Heart left ventricle (tissue), 16 donors: ENCODE measurements around the gene ARHGAP10. TPM values are rescaled to one million over a fixed set of nuclear protein-coding genes. Genes with fewer than 3 reads are reported as not detected.

Experiments
- ATAC-seq, 4 donors: fragments of 200-7000 bp; cut with Tn5 transposase; one replicate each; pipeline ENCODE4 v1.9.1; 2020 to 2022; ENCODE audit warnings: moderate library complexity in 4 of 4, mild to moderate bottlenecking in 3 of 4, moderate number of reproducible peaks in 1 of 4
- DNase-seq, 5 donors: peaks; one replicate each; pipeline ENCODE4 v3.0.0-alpha.2; 2020
- H3K27ac ChIP-seq, 12 donors: fragments of 200-600 bp; sonication (generic) in 4 of 12; one replicate each; pipeline versions ENCODE4 v1.5.0 to v1.8.0; 2016 to 2022; ENCODE audit warnings: mild to moderate bottlenecking in 2 of 12
- H3K27me3 ChIP-seq, 9 donors: fragments of 200-600 bp; sonication (generic) in 2 of 9; one replicate each; pipeline versions ENCODE4 v1.5.1 to v1.8.0; 2016 to 2022; ENCODE audit warnings: mild to moderate bottlenecking in 3 of 9
- H3K36me3 ChIP-seq, 9 donors: fragments of 200-600 bp; sonication (generic) in 2 of 9; one replicate each; pipeline versions ENCODE4 v1.5.0 to v1.8.0; 2018 to 2022; ENCODE audit warnings: mild to moderate bottlenecking in 2 of 9
- H3K4me1 ChIP-seq, 12 donors: fragments of 200-600 bp; sonication (generic) in 4 of 12; one replicate each; pipeline versions ENCODE4 v1.5.0 to v1.8.0; 2016 to 2022; ENCODE audit warnings: mild to moderate bottlenecking in 3 of 12
- H3K4me3 ChIP-seq, 12 donors: fragments of 200-600 bp; sonication (generic) in 4 of 12; one replicate each; pipeline versions ENCODE4 v1.5.0 to v1.8.0; 2017 to 2022; ENCODE audit warnings: mild to moderate bottlenecking in 9 of 12, moderate library complexity in 4 of 12
- H3K9me3 ChIP-seq, 12 donors: fragments of 200-600 bp; sonication (generic) in 4 of 12; one replicate each; pipeline versions ENCODE4 v1.5.0 to v1.8.0; 2016 to 2022; ENCODE audit warnings: mild to moderate bottlenecking in 1 of 12
- POLR2A ChIP-seq, 2 donors: fragments of 450-650 bp; IDR thresholded peaks; one replicate each; pipeline ENCODE4 v1.6.1; 2017; ENCODE audit warnings: antibody characterized with exemption in 2 of 2, mild to moderate bottlenecking in 2 of 2, moderate library complexity in 2 of 2
- WGBS, 4 donors: extraction: QIAGEN DNeasy Blood & Tissue Kit in 2 of 4; methylation state at CpG; one replicate each; pipeline versions ENCODE4 v1.1.5 to v1.1.7; 2013 to 2018; 5-methylcytosine and 5-hydroxymethylcytosine counted together
- intact Hi-C, 10 donors: fragments of 100-400 bp; cut with DNase I; formaldehyde crosslinking; loops; one replicate each; pipeline versions ENCODE4 v1.11.1 to v1.14.2; 2022
- polyA plus RNA-seq, 2 donors: library from polyadenylated mRNA; stranded (reverse); fragments of 200-250 nt; gene quantifications; one replicate each; pipeline ENCODE4 v1.2.3, GENCODE V29; 2013
- total RNA-seq, 9 donors: library from RNA; depleted of rRNA in 2 of 9; stranded (reverse); fragments of >200 nt in 2 of 9; fragmentation: NEBNext Ultra II Directional in 3 of 9; extraction: Animal tissue kit (Norgen Biotek cat#: 25700) in 3 of 9; gene quantifications; one replicate each; pipeline versions ENCODE4 v1.1.0 to v1.2.4, GENCODE V29; 2016 to 2023
- TF ChIP-seq, protein P1 (sequence below), 12 donors: fragments of 200-600 bp; sonication (generic) in 4 of 12; IDR thresholded peaks; one replicate each; pipeline versions ENCODE4 v1.5.0 to v1.8.0; 2018 to 2022; ENCODE audit warnings: antibody characterized with exemption in 12 of 12, mild to moderate bottlenecking in 5 of 12
- donor health status: ischemic (EF 13 %, LVEDD 7.1; RV severe dilation, severe dysfunction).
- donor health status: healthy with polysubstance abuse.
- donor health status: DM: no; HTN: yes; CAD: no.
- donor health status: DM: no; HTN: no; CAD: no.
- donor health status: ischemic (EF 25% LVEDD 6.9; RV normal size, moderate dysfunction).
- donor health status: ischemic (EF 25% LVEDD 5.7; RV mildly dilated, moderate dysfunction).
- donor health status: healthy.
- donor health status: DM: yes; HTN: yes; CAD: no.
- donor health status: ischemic (EF 35%, LVEDD 5.7; RV mildly dilated, moderate dysfunction).
- donor health status: nonischemic (EF 11% LVEDD 7.7; RV severe dilation, severe dysfunction).
- donor health status: DM: yes; HTN: yes; CAD: no.
- donor health status: PGD.
- donor health status: ischemic (EF 29% LVEDD 5.4; RV normal size, mild dysfunction).
- donor health status: nonischemic (EF 23%, LVEDD 6.1; RV moderate dilation, normal function).

Gene ARHGAP10
- total and polyA plus RNA-seq, 11 donors, result 30.6 to 73.7 (median 51.7) TPM

DNA sequence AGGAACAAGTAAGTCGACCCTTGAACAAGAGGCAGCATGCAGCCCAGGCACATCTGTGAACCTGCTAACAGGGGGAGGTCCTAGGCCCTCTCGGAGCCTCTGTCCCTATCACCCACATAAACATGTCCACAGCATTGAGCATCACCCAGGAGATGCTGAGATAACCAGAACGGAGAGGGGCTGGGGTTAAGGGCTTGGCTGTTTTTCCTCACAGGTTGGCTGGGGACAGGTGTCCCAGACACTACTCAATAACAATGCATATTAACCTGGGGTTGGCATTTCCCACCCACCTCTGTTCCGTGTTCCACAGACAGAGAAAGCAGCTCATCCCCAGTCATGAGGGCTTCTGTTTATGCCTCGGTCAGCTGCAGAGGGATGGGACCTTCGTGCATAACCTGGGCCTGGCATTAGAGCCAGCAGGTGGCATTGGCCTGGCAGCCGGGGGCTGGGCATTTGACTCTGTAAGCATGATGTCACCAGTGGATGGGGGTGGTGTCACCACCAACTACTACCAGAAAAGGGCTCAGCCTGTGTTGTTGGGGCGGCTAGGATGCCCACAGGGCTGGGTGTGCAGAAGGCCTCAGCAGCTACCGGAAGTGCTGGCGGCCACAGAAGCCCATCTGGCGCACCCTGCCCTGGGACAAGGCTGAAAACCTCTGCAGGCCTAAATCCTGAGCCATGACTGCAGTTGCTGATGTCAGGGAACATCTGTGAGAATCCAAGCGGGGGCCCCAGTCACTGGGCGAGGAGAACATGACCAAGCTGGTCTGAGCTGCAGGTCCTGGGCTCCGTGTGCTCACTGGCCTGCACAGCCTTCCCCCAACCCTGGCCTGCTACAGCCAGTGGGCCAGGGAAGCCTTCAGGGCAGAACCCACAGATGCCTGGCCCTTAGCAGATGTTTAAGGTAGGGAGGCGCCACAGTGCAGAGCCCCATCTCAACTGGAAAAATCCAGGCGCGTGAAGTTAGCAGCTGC, 358.9 kb downstream of the ARHGAP10 start:
- H3K4me1 ChIP-seq, result peaks cover 0 to 47% (median 6%) of the 10 kb centered on the region in 12 donors
- no peaks in the 10 kb centered on the region for H3K9me3 ChIP-seq
- intact Hi-C loops, result no loop called here
- ATAC-seq, result peak in 2 of 4 donors; percentile 7 to 21
- no peak overlapping the region for H3K4me3 ChIP-seq
- no peak overlapping the region for H3K27ac ChIP-seq
- no peak for TF ChIP-seq POLR2A (IDR thresholded peaks at IDR 0.05)
- TF ChIP-seq, protein P1, sequence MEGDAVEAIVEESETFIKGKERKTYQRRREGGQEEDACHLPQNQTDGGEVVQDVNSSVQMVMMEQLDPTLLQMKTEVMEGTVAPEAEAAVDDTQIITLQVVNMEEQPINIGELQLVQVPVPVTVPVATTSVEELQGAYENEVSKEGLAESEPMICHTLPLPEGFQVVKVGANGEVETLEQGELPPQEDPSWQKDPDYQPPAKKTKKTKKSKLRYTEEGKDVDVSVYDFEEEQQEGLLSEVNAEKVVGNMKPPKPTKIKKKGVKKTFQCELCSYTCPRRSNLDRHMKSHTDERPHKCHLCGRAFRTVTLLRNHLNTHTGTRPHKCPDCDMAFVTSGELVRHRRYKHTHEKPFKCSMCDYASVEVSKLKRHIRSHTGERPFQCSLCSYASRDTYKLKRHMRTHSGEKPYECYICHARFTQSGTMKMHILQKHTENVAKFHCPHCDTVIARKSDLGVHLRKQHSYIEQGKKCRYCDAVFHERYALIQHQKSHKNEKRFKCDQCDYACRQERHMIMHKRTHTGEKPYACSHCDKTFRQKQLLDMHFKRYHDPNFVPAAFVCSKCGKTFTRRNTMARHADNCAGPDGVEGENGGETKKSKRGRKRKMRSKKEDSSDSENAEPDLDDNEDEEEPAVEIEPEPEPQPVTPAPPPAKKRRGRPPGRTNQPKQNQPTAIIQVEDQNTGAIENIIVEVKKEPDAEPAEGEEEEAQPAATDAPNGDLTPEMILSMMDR (IDR thresholded peaks at IDR 0.05), result no peak
- no peaks in the 10 kb centered on the region for H3K27me3 ChIP-seq
- no peak for DNase-seq
- H3K36me3 ChIP-seq, result no peaks in the 10 kb centered on the region
- 91 to 94% (median 91%) methylated on average over 11 to 17 of the region's 17 CpGs for WGBS, 4 donors

DNA sequence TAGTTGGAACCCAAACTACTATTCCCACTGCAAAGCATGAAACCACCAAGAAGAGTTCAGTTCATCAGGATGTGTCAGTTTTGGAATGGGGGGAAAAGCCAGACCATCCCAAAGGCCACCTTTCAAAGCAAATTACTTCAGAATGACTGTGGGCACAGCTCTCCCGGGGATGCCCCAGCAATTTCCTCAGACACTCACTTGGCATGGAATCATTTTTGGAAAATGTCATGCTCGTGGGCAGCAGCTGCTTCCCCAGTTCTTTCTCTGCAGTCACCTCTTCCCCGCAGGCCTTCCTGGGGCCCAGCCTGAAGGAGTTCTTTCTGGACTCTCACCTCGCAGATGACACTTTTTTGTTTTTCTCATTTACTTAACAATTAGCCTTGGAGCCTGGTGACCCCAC, 360.0 kb downstream of the ARHGAP10 start:
- Histone ChIP-seq H3K27me3 (no peaks in the 10 kb centered on the region), H3K4me1 (peaks cover 0 to 47% (median 6%) of the 10 kb centered on the region in 12 donors), H3K4me3 (no peak overlapping the region), H3K9me3 (no peaks in the 10 kb centered on the region), H3K36me3 (peaks cover 0 to under 1% (median 0%) of the 10 kb centered on the region in 9 donors), H3K27ac (no peak overlapping the region)
- DNase-seq (no peak), ATAC-seq (no peak)
- intact Hi-C loops, result no loop called here
- WGBS, 4 donors, result 64 to 79% (median 77%) methylated on average over 4 of the region's 4 CpGs
- no peak for TF ChIP-seq POLR2A (IDR thresholded peaks at IDR 0.05)
- TF ChIP-seq, protein P1 (IDR thresholded peaks at IDR 0.05), result no peak

DNA sequence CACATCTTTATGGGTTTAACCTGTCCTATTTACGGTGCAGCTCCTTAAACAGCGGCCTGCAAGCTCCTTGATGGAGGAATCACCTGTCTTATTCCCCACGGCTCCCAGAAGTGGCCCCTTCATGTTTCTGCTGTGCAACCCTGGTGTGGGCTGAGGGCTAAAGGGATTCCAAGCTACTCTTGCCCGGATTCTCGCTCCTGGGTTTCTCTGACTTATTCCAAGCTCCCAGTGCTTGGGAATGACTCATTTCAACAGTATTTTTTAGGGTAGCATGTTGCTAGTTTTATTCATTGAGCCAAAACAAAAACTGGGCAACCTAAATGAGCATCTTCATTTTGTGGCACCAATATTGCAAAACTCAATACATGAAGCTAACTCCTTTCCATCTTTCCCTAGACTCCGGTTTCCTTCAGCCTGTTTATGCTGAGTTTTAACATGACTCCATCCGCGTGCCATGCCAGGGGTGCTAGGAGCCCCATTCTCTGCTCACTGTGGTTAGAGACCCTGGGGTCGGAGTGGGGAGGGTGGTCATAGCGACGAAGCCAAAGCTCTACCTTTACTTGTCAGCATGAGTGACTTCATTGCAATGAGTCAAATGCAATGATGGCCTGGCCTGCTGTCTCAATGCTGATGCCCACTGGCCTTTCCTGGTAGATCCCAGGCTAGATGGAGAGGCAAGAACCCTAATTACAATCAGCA, 360.6 kb downstream of the ARHGAP10 start:
- no peaks in the 10 kb centered on the region for H3K9me3 ChIP-seq
- no peak overlapping the region for H3K4me3 ChIP-seq
- TF ChIP-seq, protein P1 (IDR thresholded peaks at IDR 0.05), result no peak
- no peak for TF ChIP-seq POLR2A (IDR thresholded peaks at IDR 0.05)
- no peak for ATAC-seq
- H3K4me1 ChIP-seq, result peaks cover 0 to 47% (median 6%) of the 10 kb centered on the region in 12 donors
- intact Hi-C loops, result no loop called here
- H3K27me3 ChIP-seq, result no peaks in the 10 kb centered on the region
- no peak overlapping the region for H3K27ac ChIP-seq
- 96 to 97% (median 96%) methylated on average over 11 of the region's 11 CpGs for WGBS, 4 donors
- peaks cover 0 to 6% (median 0%) of the 10 kb centered on the region in 9 donors for H3K36me3 ChIP-seq
- no peak for DNase-seq

DNA sequence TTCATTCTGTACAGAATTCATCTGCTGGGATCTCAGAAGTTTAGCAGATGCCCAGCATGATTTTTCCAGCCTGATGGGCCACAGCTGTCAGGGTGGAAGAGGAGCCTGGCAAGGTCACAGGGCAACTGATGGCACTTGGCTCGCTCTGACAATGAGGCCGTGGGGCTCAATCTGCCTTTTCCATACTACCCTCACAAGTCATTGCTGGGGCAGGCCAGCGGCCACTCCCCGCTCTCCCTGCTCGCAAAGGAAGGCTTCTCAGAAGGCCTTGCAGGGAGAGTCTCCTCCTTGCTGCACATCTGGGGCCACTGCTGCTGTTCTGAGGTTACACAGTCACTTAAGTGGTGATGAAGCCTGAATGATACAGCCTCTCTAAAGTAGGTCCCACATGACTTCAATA, 361.2 kb downstream of the ARHGAP10 start:
- Histone ChIP-seq H3K36me3 (peaks cover 0 to 6% (median 0%) of the 10 kb centered on the region in 9 donors), H3K27ac (peak overlapping the region in 1 of 12 donors; percentile 40), H3K27me3 (no peaks in the 10 kb centered on the region), H3K4me1 (peaks cover 0 to 47% (median 6%) of the 10 kb centered on the region in 12 donors), H3K9me3 (no peaks in the 10 kb centered on the region), H3K4me3 (no peak overlapping the region)
- 94 to 100% (median 96%) methylated on average over 4 to 5 of the region's 5 CpGs for WGBS, 4 donors
- DNase-seq, result no peak
- ATAC-seq, result peak in 1 of 4 donors; percentile 24
- intact Hi-C loops, result no loop called here
- TF ChIP-seq POLR2A (IDR thresholded peaks at IDR 0.05), result no peak
- TF ChIP-seq, protein P1 (IDR thresholded peaks at IDR 0.05), result no peak
